Hepatocyte (in vitro differentiated cells): ENCODE results near the gene KIF26B. TPM values are rescaled to one million over a fixed set of nuclear protein-coding genes. Genes with fewer than 3 reads are reported as not detected.
"Not testable (repeated sequence)": the region's sequence is repeated elsewhere in the genome, so short reads cannot be mapped to it uniquely, and the experiment has no call there.

Experiments
- DNase-seq: peaks from one replicate; pipeline ENCODE4 v3.0.0-alpha.2; 2016; ENCODE audit warnings: low spot score
- H2AFZ ChIP-seq: fragments of 200-600 bp; sonication (generic); 2 replicates; pipeline ENCODE4 v1.6.0; 2016; ENCODE audit warnings: antibody characterized with exemption, mild to moderate bottlenecking
- H3K27ac ChIP-seq: fragments of 200-600 bp; sonication (generic); 2 replicates; pipeline ENCODE4 v1.5.1; 2016; ENCODE audit warnings: mild to moderate bottlenecking
- H3K27me3 ChIP-seq: fragments of 200-600 bp; sonication (generic); 2 replicates; pipeline ENCODE4 v1.6.1; 2016
- H3K36me3 ChIP-seq: fragments of 200-600 bp; sonication (generic); replicated peaks from 2 replicates; pipeline ENCODE4 v1.5.1; 2016; ENCODE audit warnings: low read depth; ENCODE audit not compliant: insufficient read depth
- H3K4me1 ChIP-seq: fragments of 200-600 bp; sonication (generic); 2 replicates; pipeline ENCODE4 v1.5.1; 2016; ENCODE audit warnings: mild to moderate bottlenecking, moderate library complexity; ENCODE audit not compliant: insufficient read depth
- H3K4me2 ChIP-seq: fragments of 200-600 bp; sonication (generic); 2 replicates; pipeline ENCODE4 v1.6.0; 2016
- H3K4me3 ChIP-seq: fragments of 200-600 bp; sonication (generic); 2 replicates; pipeline ENCODE4 v1.5.1; 2016; ENCODE audit warnings: mild to moderate bottlenecking
- H3K79me2 ChIP-seq: fragments of 200-600 bp; sonication (generic); 2 replicates; pipeline ENCODE4 v1.6.0; 2017; ENCODE audit warnings: mild to moderate bottlenecking
- H3K9me2 ChIP-seq: fragments of 200-600 bp; sonication (generic); replicated peaks from 2 replicates; pipeline ENCODE4 v1.6.0; 2017; ENCODE audit warnings: mild to moderate bottlenecking; ENCODE audit not compliant: insufficient read depth
- H3K9me3 ChIP-seq: fragments of 200-600 bp; sonication (generic); 2 replicates; pipeline ENCODE4 v1.5.1; 2016; ENCODE audit warnings: low read depth, mild to moderate bottlenecking
- H4K20me1 ChIP-seq: fragments of 200-600 bp; sonication (generic); 2 replicates; pipeline ENCODE4 v1.6.0; 2016; ENCODE audit warnings: mild to moderate bottlenecking; ENCODE audit not compliant: insufficient read depth, poor library complexity, severe bottlenecking
- CTCF ChIP-seq: fragments of 200-600 bp; sonication (generic); IDR thresholded peaks from 2 replicates; pipeline ENCODE4 v1.5.1; 2016; ENCODE audit warnings: antibody characterized with exemption, mild to moderate bottlenecking; ENCODE audit not compliant: poor library complexity
- EZH2 ChIP-seq: fragments of 200-600 bp; sonication (generic); IDR thresholded peaks from 2 replicates; pipeline ENCODE4 v1.6.1; 2016; ENCODE audit warnings: antibody characterized with exemption, mild to moderate bottlenecking, borderline replicate concordance
- EZH2phosphoT487 ChIP-seq: fragments of 200-600 bp; sonication (generic); IDR thresholded peaks from one replicate; pipeline ENCODE4 v1.6.1; 2018; ENCODE audit warnings: antibody characterized with exemption, mild to moderate bottlenecking, low read depth, moderate library complexity; ENCODE audit not compliant: unreplicated experiment, severe bottlenecking
- WGBS: methylation state at CpG from one replicate; pipeline ENCODE4 v1.1.6; 2016; ENCODE audit warnings: low lambda C conversion rate; ENCODE audit errors: missing lambda C conversion rate; 5-methylcytosine and 5-hydroxymethylcytosine counted together
- polyA plus RNA-seq: library from polyadenylated mRNA; unstranded; fragments of >200 nt; fragmentation: Nextera tagmentation; extraction: Ambion mirVana; gene quantifications from 2 replicates; pipeline ENCODE4 v1.2.1, GENCODE V29; 2016
- total RNA-seq: library from RNA; depleted of rRNA; stranded (reverse); fragments of >200 nt; gene quantifications from 2 replicates; pipeline ENCODE4 v1.2.3, GENCODE V29; 2014

Gene KIF26B
- total and polyA plus RNA-seq, 2 experiments from 2014 or later = 12.7 to 21.6 TPM

- 88% methylated on average over 8 of the region's 8 CpGs for WGBS
- Histone ChIP-seq H3K9me3 (no peaks in the 10 kb centered on the region), H3K79me2 (no peaks in the 10 kb centered on the region), H3K4me2 (no peak overlapping the region), H4K20me1 (no peaks in the 10 kb centered on the region), H3K9me2 (no peaks in the 10 kb centered on the region), H2AFZ (no peak overlapping the region), H3K36me3 (no peaks in the 10 kb centered on the region), H3K27me3 (no peaks in the 10 kb centered on the region), H3K27ac (no peak overlapping the region), H3K4me1 (no peaks in the 10 kb centered on the region), H3K4me3 (no peak overlapping the region)
- TF ChIP-seq EZH2 (no peak), EZH2phosphoT487 (no peak), CTCF (no peak)
- DNase-seq = no peak
Observed at GRCh38 chr1:245693116-245693793, 538.5 kb downstream of the KIF26B start.

- WGBS = 95% methylated on average over 19 of the region's 19 CpGs
- Histone ChIP-seq H3K9me2 (no peaks in the 10 kb centered on the region), H3K27me3 (no peaks in the 10 kb centered on the region), H2AFZ (no peak overlapping the region), H3K27ac (no peak overlapping the region), H4K20me1 (no peaks in the 10 kb centered on the region), H3K4me3 (no peak overlapping the region), H3K9me3 (no peaks in the 10 kb centered on the region), H3K4me2 (no peak overlapping the region), H3K36me3 (no peaks in the 10 kb centered on the region), H3K79me2 (no peaks in the 10 kb centered on the region), H3K4me1 (no peaks in the 10 kb centered on the region)
- no peak for TF ChIP-seq EZH2phosphoT487
- TF ChIP-seq EZH2 = no peak
- TF ChIP-seq CTCF = no peak
- no peak for DNase-seq
Observed at GRCh38 chr1:245693941-245694752, 539.4 kb downstream of the KIF26B start.

- Histone ChIP-seq H3K9me3 (no peaks in the 10 kb centered on the region), H3K27ac (no peak overlapping the region), H3K27me3 (no peaks in the 10 kb centered on the region), H2AFZ (no peak overlapping the region), H3K4me2 (no peak overlapping the region), H3K36me3 (no peaks in the 10 kb centered on the region), H3K79me2 (no peaks in the 10 kb centered on the region), H3K4me3 (no peak overlapping the region), H4K20me1 (no peaks in the 10 kb centered on the region), H3K4me1 (no peaks in the 10 kb centered on the region), H3K9me2 (no peaks in the 10 kb centered on the region)
- TF ChIP-seq EZH2 (no peak), EZH2phosphoT487 (no peak)
- 95% methylated on average over 11 of the region's 11 CpGs for WGBS
- DNase-seq = no peak
Observed at GRCh38 chr1:245694753-245695195, 540.0 kb downstream of the KIF26B start.

GRCh38 chr1:245695211-245695610 is 540.4 kb downstream of the KIF26B start:
- no peaks in the 10 kb centered on the region for H3K9me2 ChIP-seq
- H4K20me1 ChIP-seq = no peaks in the 10 kb centered on the region
- no peak overlapping the region for H2AFZ ChIP-seq
- no peaks in the 10 kb centered on the region for H3K36me3 ChIP-seq
- TF ChIP-seq EZH2phosphoT487 = no peak
- no peak for TF ChIP-seq EZH2
- TF ChIP-seq CTCF = no peak
- no peaks in the 10 kb centered on the region for H3K27me3 ChIP-seq
- H3K9me3 ChIP-seq = no peaks in the 10 kb centered on the region
- WGBS = 98% methylated on average over 8 of the region's 8 CpGs
- no peak overlapping the region for H3K4me2 ChIP-seq
- H3K4me3 ChIP-seq = no peak overlapping the region
- no peaks in the 10 kb centered on the region for H3K4me1 ChIP-seq
- no peak for DNase-seq
- no peak overlapping the region for H3K27ac ChIP-seq
- no peaks in the 10 kb centered on the region for H3K79me2 ChIP-seq

- not testable (repeated sequence) for H3K4me1 ChIP-seq, H3K27ac ChIP-seq, H4K20me1 ChIP-seq, DNase-seq, H3K4me3 ChIP-seq, H3K27me3 ChIP-seq, H2AFZ ChIP-seq, H3K9me3 ChIP-seq, H3K36me3 ChIP-seq, H3K4me2 ChIP-seq, H3K79me2 ChIP-seq, H3K9me2 ChIP-seq
- 98% methylated on average over 11 of the region's 11 CpGs for WGBS
Observed at GRCh38 chr1:245695701-245696100, 540.9 kb downstream of the KIF26B start.
